Retinal pigment epithelial cell (primary cell): ENCODE measurements around the gene IL15.
A peak's percentile ranks its signal among the peaks of the same experiment; 100 is the strongest.
"Not testable (repeated sequence)": the region's sequence is repeated elsewhere in the genome, so short reads cannot be mapped to it uniquely, and the experiment has no call there.

Experiments
- DNase-seq: peaks from one replicate; pipeline ENCODE4 v3.0.0-alpha.2; 2010; ENCODE audit warnings: low read depth
- H3K4me3 ChIP-seq: 2 replicates; pipeline ENCODE4 v1.5.1; 2011; ENCODE audit warnings: mild to moderate bottlenecking, low read length, control low read depth, moderate library complexity
- TF ChIP-seq, protein P1 (sequence below): conservative IDR thresholded peaks from 2 replicates; pipeline ENCODE4 v1.5.1; 2011; ENCODE audit warnings: low read depth, low read length, control low read depth, inconsistent platforms

The IL15 gene

DNA sequence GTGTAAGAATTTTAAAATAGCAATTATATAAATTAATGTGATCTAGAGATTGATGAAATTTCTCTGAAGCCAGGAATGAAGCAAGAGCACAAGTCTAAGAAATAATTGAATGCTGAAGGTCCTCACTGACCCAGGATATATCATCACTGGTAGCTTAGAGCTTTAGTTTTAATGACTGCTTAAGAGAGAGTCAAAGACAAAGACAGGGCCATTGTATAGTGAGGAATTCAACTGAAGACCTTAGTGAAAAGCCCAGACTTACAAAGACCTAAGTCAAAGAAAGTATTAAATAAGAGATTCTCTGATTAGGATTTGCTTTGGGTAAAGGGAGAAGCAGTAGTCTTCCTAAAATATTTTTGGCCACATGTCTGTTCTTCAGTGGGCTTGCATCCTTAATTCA is 26.0 kb upstream of the IL15 start:
- TF ChIP-seq, protein P1, sequence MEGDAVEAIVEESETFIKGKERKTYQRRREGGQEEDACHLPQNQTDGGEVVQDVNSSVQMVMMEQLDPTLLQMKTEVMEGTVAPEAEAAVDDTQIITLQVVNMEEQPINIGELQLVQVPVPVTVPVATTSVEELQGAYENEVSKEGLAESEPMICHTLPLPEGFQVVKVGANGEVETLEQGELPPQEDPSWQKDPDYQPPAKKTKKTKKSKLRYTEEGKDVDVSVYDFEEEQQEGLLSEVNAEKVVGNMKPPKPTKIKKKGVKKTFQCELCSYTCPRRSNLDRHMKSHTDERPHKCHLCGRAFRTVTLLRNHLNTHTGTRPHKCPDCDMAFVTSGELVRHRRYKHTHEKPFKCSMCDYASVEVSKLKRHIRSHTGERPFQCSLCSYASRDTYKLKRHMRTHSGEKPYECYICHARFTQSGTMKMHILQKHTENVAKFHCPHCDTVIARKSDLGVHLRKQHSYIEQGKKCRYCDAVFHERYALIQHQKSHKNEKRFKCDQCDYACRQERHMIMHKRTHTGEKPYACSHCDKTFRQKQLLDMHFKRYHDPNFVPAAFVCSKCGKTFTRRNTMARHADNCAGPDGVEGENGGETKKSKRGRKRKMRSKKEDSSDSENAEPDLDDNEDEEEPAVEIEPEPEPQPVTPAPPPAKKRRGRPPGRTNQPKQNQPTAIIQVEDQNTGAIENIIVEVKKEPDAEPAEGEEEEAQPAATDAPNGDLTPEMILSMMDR, result no peak
- DNase-seq, result no peak
- no peak overlapping the region for H3K4me3 ChIP-seq

DNA sequence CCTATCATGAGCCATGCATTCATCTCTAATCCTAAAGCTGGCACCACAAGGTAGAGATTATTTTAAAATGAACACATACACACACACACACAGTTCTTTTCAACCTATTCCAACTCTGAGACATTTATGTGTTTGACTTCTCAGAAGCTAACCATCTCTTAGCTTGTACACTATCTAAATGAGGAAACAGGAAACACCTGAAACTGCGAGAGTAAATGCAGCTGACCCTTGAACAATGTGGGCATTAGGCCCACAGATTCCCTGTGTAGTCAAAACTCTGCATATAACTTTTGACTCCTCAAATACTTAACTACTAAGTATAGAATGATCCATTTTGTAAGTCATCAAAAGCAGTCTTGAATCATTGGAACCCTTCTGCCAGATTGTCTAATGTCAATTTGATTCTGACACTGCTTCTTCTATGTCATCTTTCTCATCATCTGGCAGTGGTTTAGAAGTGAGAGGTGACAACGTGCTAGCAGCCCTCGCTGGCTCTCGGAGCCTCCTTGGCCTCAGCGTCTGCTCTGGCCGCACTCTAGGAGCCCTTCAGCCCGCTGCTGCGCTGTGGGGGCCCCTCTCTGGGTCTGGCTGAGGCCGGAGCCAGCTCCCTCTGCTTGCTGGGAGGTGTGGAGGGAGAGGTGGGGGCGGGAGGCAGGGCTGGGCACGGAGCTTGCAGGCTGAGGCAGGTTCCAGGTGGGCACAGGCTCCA is 21.4 kb upstream of the IL15 start:
- TF ChIP-seq, protein P1, result no peak
- no peak overlapping the region for H3K4me3 ChIP-seq
- DNase-seq, result no peak

DNA sequence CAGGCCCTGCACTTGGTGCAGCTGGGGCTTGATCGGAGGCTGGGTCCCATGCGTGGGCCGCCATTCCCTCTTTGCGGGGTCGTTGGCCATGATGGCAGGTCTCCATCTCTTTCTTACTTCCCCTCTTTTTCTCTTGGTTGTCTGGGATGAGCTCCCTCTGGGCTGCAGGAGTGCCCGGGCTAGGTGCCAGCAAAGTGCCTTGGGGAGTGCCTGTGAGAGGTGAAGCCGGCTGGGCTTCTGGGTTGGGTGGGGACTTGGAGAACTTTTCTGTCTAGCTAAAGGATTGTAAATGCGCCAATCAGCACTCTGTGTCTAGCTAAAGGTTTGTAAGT is 20.8 kb upstream of the IL15 start:
- not testable (repeated sequence) for DNase-seq, H3K4me3 ChIP-seq

DNA sequence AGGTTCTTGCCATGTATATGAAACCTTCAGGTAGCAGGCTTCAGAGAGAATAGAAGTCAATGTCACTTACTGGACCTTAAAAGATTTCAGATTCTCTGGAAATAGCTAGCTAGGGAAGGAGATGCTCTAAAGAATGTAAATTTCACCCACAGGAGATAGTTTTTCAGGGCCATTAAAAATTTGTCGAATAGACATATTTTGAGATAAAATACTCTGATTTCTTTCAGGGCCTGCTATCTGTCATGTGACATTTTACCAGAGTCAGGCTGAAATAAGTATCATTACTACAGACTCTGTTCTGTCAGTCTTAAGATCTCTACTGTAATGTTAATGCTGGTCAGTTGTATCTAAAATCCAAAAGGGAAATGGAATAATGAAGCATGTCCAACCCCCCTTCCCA is 15.7 kb upstream of the IL15 start:
- no peak for DNase-seq
- TF ChIP-seq, protein P1, result no peak
- H3K4me3 ChIP-seq, result no peak overlapping the region

DNA sequence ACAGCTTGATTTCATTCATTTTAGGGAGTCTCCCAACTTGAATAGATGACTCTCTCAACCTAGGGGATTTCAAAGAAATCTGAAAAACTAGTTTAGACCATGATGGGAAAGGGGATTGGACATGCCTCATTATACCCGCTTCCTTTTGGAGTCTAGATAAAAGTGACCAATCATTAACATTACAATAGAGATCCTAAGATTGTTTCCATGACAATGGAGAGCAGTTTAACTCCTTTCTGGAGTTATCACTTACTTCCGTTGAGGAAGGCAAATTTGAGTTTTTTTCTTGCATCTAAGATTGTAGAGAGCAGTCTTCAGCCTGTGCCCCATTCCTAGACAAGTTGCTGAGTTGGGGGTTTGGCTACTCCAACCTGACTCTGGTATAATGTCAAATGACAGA is 11.4 kb upstream of the IL15 start:
- TF ChIP-seq, protein P1, result no peak
- DNase-seq, result no peak
- H3K4me3 ChIP-seq, result no peak overlapping the region

DNA sequence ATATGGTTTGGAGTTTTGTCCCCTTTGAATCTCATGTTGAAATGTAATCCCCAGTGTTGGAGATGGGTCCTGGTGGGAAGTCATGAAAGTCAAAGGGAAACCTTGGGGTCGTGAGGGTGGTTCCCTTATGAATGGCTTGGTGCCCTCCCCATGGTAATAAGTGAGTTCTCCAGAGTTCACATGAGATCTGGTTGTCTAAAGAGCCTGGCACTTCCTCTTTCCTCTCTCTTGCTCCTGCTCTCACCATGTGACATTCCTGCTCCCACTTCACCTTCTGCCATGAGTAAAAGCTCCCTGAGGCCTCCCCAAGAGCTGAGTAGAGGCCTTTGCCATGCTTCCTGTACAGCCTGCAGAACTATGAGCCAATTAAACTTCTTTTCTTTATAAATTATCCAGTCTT is 5.5 kb upstream of the IL15 start:
- TF ChIP-seq, protein P1, result no peak
- H3K4me3 ChIP-seq, result no peak overlapping the region
- DNase-seq, result no peak

DNA sequence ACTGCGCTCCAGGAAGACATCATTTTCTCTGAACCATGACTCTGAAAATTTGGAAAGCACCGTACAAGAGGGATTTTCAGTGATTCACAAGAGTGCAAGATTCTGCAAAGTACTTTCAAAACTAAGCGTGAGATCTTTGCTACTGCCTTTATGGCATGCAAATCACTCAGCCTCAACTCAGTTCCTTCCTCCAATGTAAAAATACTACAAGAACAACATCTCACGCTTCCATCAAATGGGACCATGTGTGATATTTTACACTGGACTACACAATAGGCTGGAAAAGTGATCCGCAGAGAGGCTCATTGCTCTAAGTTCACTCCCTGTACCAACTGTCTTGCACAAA is 674 bp upstream of the IL15 start:
- TF ChIP-seq, protein P1, result no peak
- no peak for DNase-seq
- H3K4me3 ChIP-seq, result peak overlapping the region; percentile 82
